HCT116 (cell line): ENCODE results near the gene LRIT2. TPM values are rescaled to one million over a fixed set of nuclear protein-coding genes. Genes with fewer than 3 reads are reported as not detected.

ENCODE experiments used
- ATAC-seq: fragments of 200-7000 bp; cut with Tn5 transposase; 2 replicates; pipeline ENCODE4 v1.9.1; 2020; ENCODE audit warnings: mild to moderate bottlenecking, moderate library complexity
- BruUV-seq: library from RNA; stranded (reverse); fragments of 400-500 nt; replicated peaks from 2 replicates; lab custom pipeline; 2021; lab: Mats Ljungman, UMichigan
- CTCF ChIA-PET: fragments of 300-600 bp; sonication (Branson Sonifier 250); formaldehyde crosslinking; loops from one replicate; lab custom pipeline; 2021; ENCODE audit warnings: antibody characterized with exemption; lab: Charles Lee
- POLR2A ChIA-PET: fragments of 300-600, 350-600 bp; sonication (Branson Sonifier 250); formaldehyde crosslinking; loops from one replicate; lab custom pipeline; 2021; ENCODE audit warnings: antibody characterized with exemption; lab: Charles Lee
- RAD21 ChIA-PET, 2 experiments: fragments of 300-600 bp; sonication (Branson Sonifier 250); formaldehyde crosslinking; loops; one replicate each; lab custom pipeline; 2023; ENCODE audit warnings: low total read pairs in 2 of 2; ENCODE audit not compliant: uncharacterized antibody in 2 of 2, unreplicated experiment in 2 of 2, low non-redundant PET in 1 of 2; lab: Charles Lee
- DNase-seq: peaks from one replicate; pipeline ENCODE4 v3.0.0-alpha.2; 2010; ENCODE audit warnings: low read depth, low spot score
- H2AFZ ChIP-seq: fragments of 200-600 bp; shearing (Covaris generic), sonication (generic); 2 replicates; pipeline ENCODE4 v1.6.1; 2017; ENCODE audit warnings: low read depth, mixed run types, mixed read lengths, antibody characterized with exemption, low read length; ENCODE audit not compliant: poor library complexity, severe bottlenecking
- H3K27ac ChIP-seq: 2 replicates; pipeline ENCODE4 v1.5.1; 2012; ENCODE audit warnings: low read depth, low read length
- H3K27me3 ChIP-seq: fragments of 200-600 bp; sonication (generic); 2 replicates; pipeline ENCODE4 v1.6.1; 2016; ENCODE audit warnings: mixed run types, low read length, mixed read lengths; ENCODE audit not compliant: insufficient read depth
- H3K36me3 ChIP-seq, 2 experiments: fragments of 200-500 bp in 1 of 2; fragments of 200-600 bp in 1 of 2; sonication (Bioruptor generic) in 1 of 2; sonication (generic) in 1 of 2; 2 replicates each; pipeline versions ENCODE4 v1.5.1 to v1.6.1; 2014 to 2016; ENCODE audit warnings: low read length in 2 of 2, inconsistent platforms in 1 of 2, mixed read lengths in 1 of 2, mixed run types in 1 of 2; ENCODE audit not compliant: insufficient read depth in 2 of 2, control insufficient read depth in 1 of 2
- H3K4me1 ChIP-seq, 2 experiments: fragments of 200-600 bp in 1 of 2; sonication (generic) in 1 of 2; 2 replicates each; pipeline versions ENCODE4 v1.5.1 to v1.6.1; 2012 to 2017; ENCODE audit warnings: low read length in 2 of 2, inconsistent platforms in 1 of 2, mild to moderate bottlenecking in 1 of 2, mixed read lengths in 1 of 2, mixed run types in 1 of 2, moderate library complexity in 1 of 2; ENCODE audit not compliant: insufficient read depth in 2 of 2, control insufficient read depth in 1 of 2
- H3K4me2 ChIP-seq: fragments of 200-600 bp; sonication (generic); 2 replicates; pipeline ENCODE4 v1.6.1; 2017; ENCODE audit warnings: mixed run types, low read length, mixed read lengths
- H3K4me3 ChIP-seq, 2 experiments: fragments of 200-600 bp in 1 of 2; sonication (generic) in 1 of 2; replicated peaks in 1 of 2; 2 replicates each; pipeline ENCODE4 v1.5.1; 2011 to 2016; ENCODE audit warnings: low read length in 2 of 2, control low read depth in 1 of 2, low read depth in 1 of 2, mild to moderate bottlenecking in 1 of 2, mixed read lengths in 1 of 2, mixed run types in 1 of 2
- H3K79me2 ChIP-seq: fragments of 200-600 bp; sonication (generic); 2 replicates; pipeline ENCODE4 v1.6.1; 2017; ENCODE audit warnings: mild to moderate bottlenecking, mixed run types, low read length, moderate library complexity, mixed read lengths; ENCODE audit not compliant: insufficient read depth
- H3K9ac ChIP-seq: fragments of 200-600 bp; sonication (generic); 2 replicates; pipeline ENCODE4 v1.6.1; 2016; ENCODE audit warnings: low read length, mixed read lengths
- H3K9me2 ChIP-seq: fragments of 200-600 bp; sonication (generic), shearing (Covaris generic); 2 replicates; pipeline ENCODE4 v1.6.1; 2017; ENCODE audit warnings: mixed run types, mild to moderate bottlenecking, moderate library complexity; ENCODE audit not compliant: insufficient read depth
- H3K9me3 ChIP-seq, 2 experiments: fragments of 200-500 bp in 1 of 2; fragments of 200-600 bp in 1 of 2; sonication (Bioruptor generic) in 1 of 2; sonication (generic) in 1 of 2; 2 replicates each; pipeline ENCODE4 v1.6.1; 2014 to 2017; ENCODE audit warnings: low read length in 2 of 2, mixed read lengths in 2 of 2, inconsistent platforms in 1 of 2, low read depth in 1 of 2, mild to moderate bottlenecking in 1 of 2, mixed run types in 1 of 2, moderate library complexity in 1 of 2; ENCODE audit not compliant: control insufficient read depth in 1 of 2, insufficient read depth in 1 of 2
- H4K20me1 ChIP-seq: fragments of 200-600 bp; sonication (generic), shearing (Covaris generic); 2 replicates; pipeline ENCODE4 v1.6.1; 2017; ENCODE audit warnings: mixed run types, mild to moderate bottlenecking, moderate library complexity; ENCODE audit not compliant: insufficient read depth
- ATF3 ChIP-seq: IDR thresholded peaks from 2 replicates; pipeline ENCODE4 v1.6.1; 2012
- CEBPB ChIP-seq: IDR thresholded peaks from 2 replicates; pipeline ENCODE4 v1.6.1; 2012; ENCODE audit warnings: low read depth
- CTCF ChIP-seq, 3 experiments: fragments of 200-600 bp in 1 of 3; sonication (generic) in 1 of 3; IDR thresholded peaks in 2 of 3; conservative IDR thresholded peaks in 1 of 3; 2 replicates each; pipeline ENCODE4 v1.5.1; 2012 to 2017; ENCODE audit warnings: low read depth in 2 of 3, low read length in 2 of 3, antibody characterized with exemption in 1 of 3, borderline replicate concordance in 1 of 3, control low read depth in 1 of 3, mild to moderate bottlenecking in 1 of 3, mixed read lengths in 1 of 3, mixed run types in 1 of 3, moderate library complexity in 1 of 3; ENCODE audit not compliant: insufficient read depth in 1 of 3
- EGR1 ChIP-seq: IDR thresholded peaks from 2 replicates; pipeline ENCODE4 v1.6.1; 2012; ENCODE audit warnings: low read depth
- ELF1 ChIP-seq: IDR thresholded peaks from 2 replicates; pipeline ENCODE4 v1.6.1; 2012; ENCODE audit warnings: low read depth, borderline replicate concordance
- EZH2 ChIP-seq: fragments of 200-600 bp; sonication (generic); IDR thresholded peaks from 2 replicates; pipeline ENCODE4 v1.6.1; 2017; ENCODE audit warnings: antibody characterized with exemption, mixed run types
- EZH2phosphoT487 ChIP-seq: fragments of 200-600 bp; IDR thresholded peaks from 2 replicates; pipeline ENCODE4 v1.6.1; 2018; ENCODE audit warnings: antibody characterized with exemption, borderline replicate concordance
- FOSL1 ChIP-seq: IDR thresholded peaks from 2 replicates; pipeline ENCODE4 v1.6.1; 2012; ENCODE audit warnings: low read depth
- JUND ChIP-seq: IDR thresholded peaks from 2 replicates; pipeline ENCODE4 v1.6.1; 2012
- MAX ChIP-seq: IDR thresholded peaks from 2 replicates; pipeline ENCODE4 v1.6.1; 2012
- POLR2AphosphoS5 ChIP-seq: IDR thresholded peaks from 2 replicates; pipeline ENCODE4 v1.6.1; 2011; ENCODE audit warnings: mild to moderate bottlenecking, low read depth, low read length, moderate library complexity
- REST ChIP-seq: IDR thresholded peaks from 2 replicates; pipeline ENCODE4 v1.6.1; 2012; ENCODE audit warnings: low read depth
- SIN3A ChIP-seq: IDR thresholded peaks from 2 replicates; pipeline ENCODE4 v1.6.1; 2012; ENCODE audit warnings: low read depth
- SP1 ChIP-seq: IDR thresholded peaks from 2 replicates; pipeline ENCODE4 v1.6.1; 2012; ENCODE audit warnings: low read depth
- SRF ChIP-seq: IDR thresholded peaks from 2 replicates; pipeline ENCODE4 v1.6.1; 2012; ENCODE audit warnings: low read depth
- TCF7L2 ChIP-seq: IDR thresholded peaks from 2 replicates; pipeline ENCODE4 v1.7.0; 2011; ENCODE audit warnings: borderline replicate concordance, inconsistent platforms; ENCODE audit not compliant: insufficient read depth, insufficient read length; ENCODE audit errors: extremely low read depth
- YY1 ChIP-seq: IDR thresholded peaks from 2 replicates; pipeline ENCODE4 v1.6.1; 2011; ENCODE audit warnings: low read length, low read depth, moderate library complexity, mild to moderate bottlenecking; ENCODE audit not compliant: insufficient replicate concordance; ENCODE audit errors: extremely low read depth
- ZFX ChIP-seq: fragments of 450-650 bp; IDR thresholded peaks from 2 replicates; pipeline ENCODE4 v1.6.1; 2017
- ZNF274 ChIP-seq: fragments of 200-500 bp; sonication (Bioruptor generic); IDR thresholded peaks from 2 replicates; pipeline ENCODE4 v1.6.1; 2014; ENCODE audit warnings: mild to moderate bottlenecking, low read depth, low read length, inconsistent platforms
- intact Hi-C: fragments of 100-400 bp; cut with micrococcal nuclease; formaldehyde crosslinking; loops from 2 replicates; pipeline ENCODE4 v1.10.0; 2022
- total RNA-seq: library from RNA; stranded (reverse); gene quantifications from one replicate; pipeline ENCODE4 v1.2.1, GENCODE V29; 2021; ENCODE audit not compliant: unreplicated experiment

The LRIT2 gene
- total RNA-seq, 1 experiment from 2014 or later, result not detected

- Histone ChIP-seq H2AFZ (no peak overlapping the region), H3K27ac (no peak overlapping the region), H3K9me2 (no peaks in the 10 kb centered on the region), H3K9ac (no peak overlapping the region), H3K4me1 (no peaks in the 10 kb centered on the region), H3K4me2 (no peak overlapping the region), H4K20me1 (no peaks in the 10 kb centered on the region), H3K36me3 (no peaks in the 10 kb centered on the region), H3K4me3 (no peak overlapping the region), H3K27me3 (no peaks in the 10 kb centered on the region), H3K79me2 (no peaks in the 10 kb centered on the region), H3K9me3 (no peaks in the 10 kb centered on the region)
- ChIA-PET POLR2A (no interaction called here), CTCF (interaction anchor here (0.8 to 1.2 kb wide), 3 partner anchors 10 to 66 kb away, joined by 3 to 5 read pairs (median 4); no protein-coding TSS in a partner anchor), RAD21 (interaction anchor here in 1 of 2 experiments (0.6 to 0.9 kb wide), 2 partner anchors 88 to 323 kb away, joined by 3 to 7 read pairs; no protein-coding TSS in a partner anchor)
- no TSS peak for BruUV-seq
- DNase-seq (no peak), ATAC-seq (peak; percentile 49)
- TF ChIP-seq SRF, result no peak
- TF ChIP-seq ZNF274, result no peak
- TF ChIP-seq TCF7L2, result no peak
- no peak for TF ChIP-seq EGR1
- no peak for TF ChIP-seq POLR2AphosphoS5
- TF ChIP-seq YY1, result no peak
- TF ChIP-seq EZH2phosphoT487, result no peak
- TF ChIP-seq MAX, result no peak
- TF ChIP-seq JUND, result no peak
- TF ChIP-seq CEBPB, result no peak
- no peak for TF ChIP-seq SIN3A
- TF ChIP-seq CTCF (IDR thresholded peaks at IDR 0.05 in 2 of 3, conservative IDR thresholded peaks at IDR 0.05 in 1 of 3; ENCODE audit: borderline replicate concordance in 1 of 3, insufficient read depth in 1 of 3, low read depth in 2 of 3, low read length in 2 of 3), result no peak
- no peak for TF ChIP-seq REST
- no peak for TF ChIP-seq ATF3
- no peak for TF ChIP-seq FOSL1
- no peak for TF ChIP-seq EZH2
- no peak for TF ChIP-seq ELF1
- TF ChIP-seq SP1, result no peak
- TF ChIP-seq ZFX, result no peak
- intact Hi-C loops, result no loop called here
Measured at GRCh38 chr10:84214046-84214572, 11.2 kb downstream of the LRIT2 start.
